Middle frontal gyrus (tissue), 1 donor: ENCODE data around the gene AURKA.
"Not testable (repeated sequence)": the region's sequence is repeated elsewhere in the genome, so short reads cannot be mapped to it uniquely, and the experiment has no call there.

ENCODE experiments used
- DNase-seq: peaks from one replicate; pipeline ENCODE4 v3.0.0-alpha.2; 2015; ENCODE audit warnings: low spot score; ENCODE audit errors: extremely low spot score

The AURKA gene

GRCh38 chr20:56391596-56392131, 351 bp downstream of the AURKA start:
- DNase-seq = no peak

GRCh38 chr20:56391037-56391436, 978 bp downstream of the AURKA start:
- no peak for DNase-seq

DNA sequence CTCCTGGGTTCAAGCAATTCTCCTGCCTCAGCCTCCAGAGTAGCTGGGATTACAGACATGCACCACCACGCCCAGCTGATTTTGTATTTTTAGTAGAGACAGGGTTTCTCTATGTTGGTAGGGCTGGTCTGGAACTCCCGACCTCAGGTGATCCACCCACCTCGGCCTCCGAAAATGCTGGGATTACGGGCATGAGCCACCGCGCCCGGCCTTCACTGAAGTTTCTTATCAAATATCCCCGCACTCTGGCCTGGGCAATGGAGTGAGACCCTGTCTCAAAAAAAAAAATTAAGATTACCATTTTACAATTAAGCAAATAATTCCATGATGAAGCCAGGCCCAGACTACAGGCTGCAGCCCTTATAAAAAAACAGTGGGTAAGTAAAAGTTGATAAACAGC, 1.6 kb downstream of the AURKA start:
- not testable (repeated sequence) for DNase-seq

DNA sequence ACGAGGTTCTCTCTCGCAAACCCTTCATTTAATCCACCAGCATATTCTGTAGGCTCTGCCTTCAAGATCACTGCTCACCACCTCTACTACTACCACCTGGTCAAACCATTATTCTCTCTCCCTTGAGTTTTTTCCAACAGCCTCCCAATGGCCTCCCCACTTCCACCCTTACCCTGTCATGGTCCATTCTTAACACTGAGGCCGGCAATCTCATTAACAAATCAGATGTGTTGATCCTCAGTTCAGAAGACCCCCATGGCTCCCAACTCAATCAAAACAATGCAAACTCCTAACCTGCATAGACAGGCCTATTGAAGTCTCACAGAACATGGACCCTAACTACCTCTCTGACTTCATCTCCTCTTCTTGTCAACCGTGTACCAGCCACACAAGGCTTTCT, 2.2 kb downstream of the AURKA start:
- DNase-seq = no peak

DNA sequence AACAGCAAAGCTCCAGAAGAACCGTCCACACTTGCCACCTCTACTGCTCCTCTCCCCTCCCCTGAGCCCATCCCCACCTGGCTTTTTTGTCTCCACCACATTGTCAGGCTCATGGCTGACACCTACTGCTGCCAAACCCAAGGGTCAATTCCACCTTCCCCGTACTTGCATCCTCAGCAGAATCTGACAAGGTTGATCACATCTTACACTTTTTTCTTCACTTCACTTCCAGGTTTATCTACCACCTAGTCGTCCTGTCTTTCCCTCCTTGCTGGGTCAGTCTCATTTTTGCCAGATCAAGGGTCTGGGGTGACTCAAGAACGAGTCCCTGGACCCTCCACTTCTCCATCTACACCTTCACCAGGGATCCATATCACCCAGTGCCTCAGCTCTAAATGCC, 3.1 kb downstream of the AURKA start:
- no peak for DNase-seq

DNA sequence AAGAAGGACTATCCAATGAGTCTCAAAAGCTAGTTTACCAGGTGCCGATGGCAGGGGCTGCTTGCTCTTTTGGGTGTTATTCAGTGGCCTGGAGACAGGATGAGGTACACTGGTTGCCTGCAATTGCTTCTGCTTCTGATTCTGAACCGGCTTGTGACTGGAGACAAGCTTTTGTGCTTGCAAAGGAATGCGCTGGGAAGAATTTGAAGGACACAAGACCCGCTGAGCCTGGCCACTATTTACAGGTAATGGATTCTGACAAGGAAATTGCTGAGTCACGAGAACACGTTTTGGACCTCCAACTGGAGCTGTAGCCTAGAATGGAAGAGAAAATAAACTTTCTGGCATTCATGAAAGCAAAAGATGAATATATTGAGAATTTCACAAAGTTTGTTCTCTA, 5.8 kb downstream of the AURKA start:
- no peak for DNase-seq

- no peak for DNase-seq
Measured at GRCh38 chr20:56385130-56385529, 6.9 kb downstream of the AURKA start.

DNA sequence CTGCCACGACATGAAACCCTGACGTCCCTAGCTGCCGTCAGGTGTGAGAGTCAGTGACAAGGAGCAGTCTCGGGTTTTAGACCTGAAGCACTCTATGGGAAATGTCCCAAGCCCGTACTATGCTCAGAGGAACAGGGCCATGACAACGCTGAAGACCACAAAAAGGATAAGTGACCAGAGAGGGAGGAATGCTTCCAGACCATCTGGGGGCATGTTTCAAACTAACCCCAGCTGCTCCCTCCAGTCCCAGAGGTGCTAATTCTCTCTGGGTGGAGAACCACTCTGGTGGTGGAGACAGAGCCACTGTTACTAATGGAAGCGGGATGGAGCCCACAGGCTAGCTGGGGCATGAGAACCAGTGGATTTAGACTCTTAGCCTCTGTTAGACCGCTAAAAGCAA, 8.7 kb downstream of the AURKA start:
- DNase-seq = no peak

DNA sequence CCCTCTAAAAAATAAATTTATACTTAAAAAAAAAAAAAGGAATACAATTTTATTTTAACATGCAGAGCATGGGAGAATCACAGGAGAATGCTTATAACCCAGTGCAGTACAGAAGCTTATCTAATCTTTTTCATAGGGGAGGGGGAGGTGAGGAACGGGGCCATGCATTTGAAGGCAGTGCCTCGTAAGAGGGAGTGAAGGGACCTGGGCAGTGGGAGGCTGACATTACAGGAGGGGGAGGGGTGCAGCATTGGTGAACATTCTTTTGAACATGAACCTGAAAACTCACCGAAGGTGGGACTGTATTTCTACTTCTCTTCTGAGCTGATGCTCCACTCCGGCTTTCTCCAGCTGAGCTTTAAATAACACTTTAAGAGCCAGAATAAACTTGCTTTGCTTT, 9.3 kb downstream of the AURKA start:
- DNase-seq = no peak

- DNase-seq = no peak
Measured at GRCh38 chr20:56381501-56381900, 10.5 kb downstream of the AURKA start.

GRCh38 chr20:56380375-56380774, 11.6 kb downstream of the AURKA start:
- no peak for DNase-seq

GRCh38 chr20:56378386-56378785, 13.6 kb downstream of the AURKA start:
- DNase-seq = no peak

GRCh38 chr20:56376331-56376730, 15.7 kb downstream of the AURKA start:
- DNase-seq = no peak

GRCh38 chr20:56373942-56374341, 18.1 kb downstream of the AURKA start:
- DNase-seq = no peak

DNA sequence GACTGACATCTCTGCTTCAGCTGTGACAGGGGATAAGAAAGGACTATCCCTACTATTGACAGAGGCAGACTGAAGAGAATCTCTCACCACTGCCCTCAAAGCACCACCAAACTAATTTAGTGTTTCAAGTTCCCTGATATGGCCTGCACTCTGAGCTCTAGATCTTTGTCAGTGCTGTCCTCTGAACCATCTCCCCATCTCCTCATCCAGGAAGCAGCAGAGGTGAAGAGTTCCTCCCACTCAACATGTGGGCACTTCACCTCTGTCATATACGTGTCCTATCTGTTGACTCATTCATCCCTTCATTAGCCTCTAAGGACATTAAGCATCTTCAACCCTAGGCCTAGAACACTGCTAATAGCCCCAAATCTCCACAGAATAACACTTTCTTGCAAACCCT, 19.2 kb downstream of the AURKA start:
- DNase-seq = no peak

DNA sequence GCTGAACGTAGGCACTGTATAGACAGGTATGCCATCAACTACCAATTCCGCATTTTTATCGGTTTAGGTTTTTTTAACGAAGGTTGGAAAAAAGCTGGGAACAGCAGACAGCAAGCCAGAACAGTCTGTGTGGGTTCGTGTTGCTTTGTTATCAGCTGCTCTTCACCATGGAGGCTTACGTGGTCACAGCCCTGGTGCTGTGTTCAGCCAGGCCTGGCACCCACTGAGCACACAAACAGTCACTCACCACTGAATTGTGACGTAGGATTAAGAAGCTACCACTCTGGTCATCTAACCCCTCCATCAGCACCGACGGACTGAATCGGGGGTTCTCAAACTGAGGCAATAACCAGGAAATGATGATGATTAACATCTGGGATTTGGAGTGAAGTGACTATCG, 20.0 kb downstream of the AURKA start:
- DNase-seq = no peak

GRCh38 chr20:56369179-56369578, 22.8 kb downstream of the AURKA start:
- no peak for DNase-seq

DNA sequence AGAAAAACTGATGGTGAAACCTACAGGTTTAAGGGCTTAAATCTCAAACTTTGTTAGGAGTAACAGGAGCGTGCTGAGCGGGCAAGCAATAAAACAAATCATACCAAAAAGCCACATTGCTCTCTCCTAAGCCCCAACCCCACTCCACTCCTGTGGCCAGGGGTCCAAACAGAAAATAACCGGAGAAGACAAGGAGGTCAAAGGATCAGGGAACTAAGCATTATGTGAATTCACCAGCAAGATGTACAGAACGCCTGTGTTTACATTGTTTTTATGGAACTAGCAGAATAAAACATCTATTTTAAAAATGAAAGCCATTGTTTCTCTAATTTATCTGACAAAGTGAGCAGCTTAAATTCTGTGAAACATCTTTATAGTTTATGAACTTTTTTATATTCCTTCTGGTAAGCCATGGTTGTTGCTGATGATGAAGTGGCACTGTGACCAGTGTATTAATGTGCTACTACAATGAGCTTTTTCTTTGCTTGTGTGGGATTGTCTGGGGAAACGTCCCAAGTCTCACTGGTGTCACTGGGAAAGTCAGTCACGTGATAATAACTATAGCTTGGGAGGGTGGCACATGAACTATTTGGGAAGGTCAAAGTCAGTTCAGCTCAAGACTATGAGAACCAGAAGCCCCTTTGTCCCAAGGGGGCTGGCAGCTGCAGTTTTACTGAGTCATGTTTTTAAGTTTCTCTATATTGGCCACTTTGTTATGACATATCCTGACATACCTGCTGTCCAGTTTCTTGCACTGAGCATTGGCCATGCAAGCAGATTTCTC, 23.5 kb downstream of the AURKA start:
- DNase-seq = no peak

DNA sequence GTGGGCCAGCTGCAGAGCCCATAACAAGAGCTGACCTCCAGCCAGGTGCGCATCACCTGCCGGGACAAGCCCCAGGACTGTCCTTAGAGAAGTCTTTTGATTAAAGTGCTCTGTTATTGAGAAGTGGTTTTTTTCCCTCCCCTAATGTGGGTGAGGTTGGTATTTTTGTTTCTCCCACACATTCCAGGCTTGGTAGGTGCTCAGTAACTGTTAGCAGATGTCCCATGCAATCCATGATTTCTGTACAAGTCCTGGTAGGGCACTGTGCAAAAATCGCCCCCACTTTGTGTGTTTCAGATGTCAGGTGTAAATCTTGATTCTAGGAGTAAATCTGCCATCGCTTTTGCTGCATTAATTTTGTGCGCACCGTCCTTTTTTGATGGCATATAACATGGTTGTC, 28.5 kb downstream of the AURKA start:
- DNase-seq = no peak

- no peak for DNase-seq
Measured at GRCh38 chr20:56362833-56363413, 29.1 kb downstream of the AURKA start.

- DNase-seq = no peak
Measured at GRCh38 chr20:56361900-56362299, 30.1 kb downstream of the AURKA start.

DNA sequence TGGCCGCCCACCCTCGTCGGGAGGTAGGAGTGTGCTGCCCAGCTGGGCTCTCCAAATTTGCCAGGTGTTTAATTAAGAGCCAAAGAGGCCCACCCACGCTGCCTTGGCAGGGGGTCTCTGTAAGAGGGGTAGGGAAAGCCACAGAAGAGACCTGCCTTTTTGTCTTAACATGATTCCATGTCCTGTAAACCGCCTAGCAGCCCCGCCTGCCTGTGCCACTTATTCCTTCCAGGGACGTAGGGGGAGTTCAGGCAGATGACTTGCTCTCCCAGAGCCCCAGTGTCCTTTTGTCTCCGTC, 31.2 kb downstream of the AURKA start:
- no peak for DNase-seq
